ENCODE data around the gene TEX55.
"Not testable (repeated sequence)": the region's sequence is repeated elsewhere in the genome, so short reads cannot be mapped to it uniquely, and the experiment has no call there.

Gene TEX55

DNA sequence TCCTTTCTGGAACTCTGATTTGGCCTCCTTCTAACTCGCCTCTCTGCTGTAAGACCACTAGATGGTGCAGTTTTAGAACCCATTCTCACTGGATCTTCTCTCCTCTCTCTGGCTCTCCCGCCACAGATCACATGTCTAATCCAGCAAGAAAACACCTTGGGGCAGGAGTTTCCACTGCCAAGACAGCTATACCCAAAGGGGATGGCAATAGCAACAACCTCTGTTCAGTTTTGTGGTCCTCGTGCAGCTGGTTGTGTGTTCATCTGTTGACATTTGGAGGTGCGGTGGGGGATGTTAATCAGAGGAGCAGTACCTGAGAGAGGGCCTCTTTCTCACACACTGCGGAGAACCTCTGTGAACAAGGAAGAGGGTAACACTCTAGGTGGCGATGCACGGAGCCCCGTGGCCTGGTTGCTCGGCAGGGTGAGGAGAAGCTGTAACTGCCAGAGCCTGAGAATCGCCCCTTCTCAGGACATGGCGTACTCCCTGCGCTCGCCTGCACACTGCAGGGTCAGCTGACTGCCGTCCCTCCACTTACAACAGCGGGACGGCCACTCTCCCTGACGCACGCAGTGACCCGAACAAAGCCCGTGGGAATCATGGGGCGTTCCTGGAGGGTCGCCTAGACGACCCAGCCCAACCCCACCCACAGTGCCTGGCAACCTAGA is at the start of gene TEX55:
Gene TEX55, plus strand, starts transcription at position 666 of the 668 bp plus-strand sequence. CDS start 25 bp downstream, outside the sequence.
- Histone ChIP-seq H3K9me3 (no peaks in the 10 kb centered on the region), H3K4me1 (no peaks in the 10 kb centered on the region), H3K27ac (no peak within 1 kb of the TSS), H3K4me3 (no peak within 1 kb of the TSS), H3K27me3 (no peaks in the 10 kb centered on the region), H3K36me3 (no peaks in the 10 kb centered on the region)
- TF ChIP-seq, protein P1, sequence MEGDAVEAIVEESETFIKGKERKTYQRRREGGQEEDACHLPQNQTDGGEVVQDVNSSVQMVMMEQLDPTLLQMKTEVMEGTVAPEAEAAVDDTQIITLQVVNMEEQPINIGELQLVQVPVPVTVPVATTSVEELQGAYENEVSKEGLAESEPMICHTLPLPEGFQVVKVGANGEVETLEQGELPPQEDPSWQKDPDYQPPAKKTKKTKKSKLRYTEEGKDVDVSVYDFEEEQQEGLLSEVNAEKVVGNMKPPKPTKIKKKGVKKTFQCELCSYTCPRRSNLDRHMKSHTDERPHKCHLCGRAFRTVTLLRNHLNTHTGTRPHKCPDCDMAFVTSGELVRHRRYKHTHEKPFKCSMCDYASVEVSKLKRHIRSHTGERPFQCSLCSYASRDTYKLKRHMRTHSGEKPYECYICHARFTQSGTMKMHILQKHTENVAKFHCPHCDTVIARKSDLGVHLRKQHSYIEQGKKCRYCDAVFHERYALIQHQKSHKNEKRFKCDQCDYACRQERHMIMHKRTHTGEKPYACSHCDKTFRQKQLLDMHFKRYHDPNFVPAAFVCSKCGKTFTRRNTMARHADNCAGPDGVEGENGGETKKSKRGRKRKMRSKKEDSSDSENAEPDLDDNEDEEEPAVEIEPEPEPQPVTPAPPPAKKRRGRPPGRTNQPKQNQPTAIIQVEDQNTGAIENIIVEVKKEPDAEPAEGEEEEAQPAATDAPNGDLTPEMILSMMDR (IDR thresholded peaks at IDR 0.05), result no peak
- intact Hi-C loops (cut with DNase I; ENCODE audit: low total_unique reads), result no loop called here
- no peak for DNase-seq

DNA sequence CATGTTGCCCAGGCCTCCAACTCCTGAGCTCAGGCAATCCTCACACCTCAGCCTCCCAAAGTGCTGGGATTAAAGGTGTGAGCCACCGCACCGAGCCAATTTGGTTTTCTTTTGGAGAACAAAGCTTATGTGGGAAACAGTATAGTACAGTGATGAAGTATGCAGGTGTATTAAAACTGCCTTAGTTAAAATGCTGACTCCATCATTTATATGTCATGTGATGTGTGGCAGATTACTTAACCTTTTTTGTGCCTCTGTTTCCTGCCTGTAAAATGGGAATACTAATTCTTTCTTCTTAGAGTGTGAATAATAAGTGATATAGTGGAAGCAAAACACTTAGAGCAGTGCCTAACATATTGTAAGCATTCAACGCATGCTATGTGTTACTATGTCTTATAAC is 48.0 kb upstream of the TEX55 start:
- no peaks in the 10 kb centered on the region for H3K4me1 ChIP-seq
- no peaks in the 10 kb centered on the region for H3K9me3 ChIP-seq
- DNase-seq, result no peak
- no peak overlapping the region for H3K27ac ChIP-seq
- H3K4me3 ChIP-seq, result no peak overlapping the region
- H3K36me3 ChIP-seq, result no peaks in the 10 kb centered on the region
- intact Hi-C loops (cut with DNase I; ENCODE audit: low total_unique reads), result loop anchor here (10.0 kb wide), 1 partner anchor 213 kb away; no protein-coding TSS in a partner anchor
- TF ChIP-seq, protein P1 (IDR thresholded peaks at IDR 0.05), result no peak
- H3K27me3 ChIP-seq, result no peaks in the 10 kb centered on the region

DNA sequence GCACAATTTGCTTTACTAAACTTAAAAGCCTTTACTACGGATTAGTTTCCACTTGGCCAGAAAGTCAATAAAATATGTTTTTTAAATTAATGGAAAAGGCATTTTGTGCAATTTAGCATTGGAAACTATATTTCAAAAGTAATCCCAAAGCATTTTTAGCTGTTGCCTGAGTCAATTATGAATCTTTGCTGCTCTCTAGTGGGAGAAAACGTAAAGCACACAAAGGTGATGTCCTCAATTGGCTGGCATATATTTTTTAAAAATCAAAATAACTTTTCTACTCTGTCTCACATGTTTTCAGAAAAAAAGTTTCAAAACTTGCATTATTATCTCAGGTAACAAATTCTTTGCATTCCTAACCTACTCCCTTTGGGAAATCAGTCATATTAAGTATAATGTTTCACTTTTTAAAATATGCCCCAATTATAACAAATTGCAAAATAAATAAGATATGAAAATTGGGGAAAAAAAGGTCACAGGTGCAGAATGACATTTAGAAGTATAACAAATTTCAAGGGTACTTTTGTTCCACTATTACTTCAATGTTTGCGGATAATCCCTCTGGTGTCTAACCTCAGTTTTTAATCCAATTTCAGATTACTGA is 47.2 kb upstream of the TEX55 start:
- H3K4me3 ChIP-seq, result no peak overlapping the region
- no peaks in the 10 kb centered on the region for H3K9me3 ChIP-seq
- DNase-seq, result no peak
- no peaks in the 10 kb centered on the region for H3K36me3 ChIP-seq
- intact Hi-C loops (cut with DNase I; ENCODE audit: low total_unique reads), result loop anchor here (10.0 kb wide), 1 partner anchor 214 kb away; no protein-coding TSS in a partner anchor
- TF ChIP-seq, protein P1 (IDR thresholded peaks at IDR 0.05), result peak; percentile 48 to 54
- H3K4me1 ChIP-seq, result no peaks in the 10 kb centered on the region
- H3K27ac ChIP-seq, result no peak overlapping the region
- no peaks in the 10 kb centered on the region for H3K27me3 ChIP-seq

DNA sequence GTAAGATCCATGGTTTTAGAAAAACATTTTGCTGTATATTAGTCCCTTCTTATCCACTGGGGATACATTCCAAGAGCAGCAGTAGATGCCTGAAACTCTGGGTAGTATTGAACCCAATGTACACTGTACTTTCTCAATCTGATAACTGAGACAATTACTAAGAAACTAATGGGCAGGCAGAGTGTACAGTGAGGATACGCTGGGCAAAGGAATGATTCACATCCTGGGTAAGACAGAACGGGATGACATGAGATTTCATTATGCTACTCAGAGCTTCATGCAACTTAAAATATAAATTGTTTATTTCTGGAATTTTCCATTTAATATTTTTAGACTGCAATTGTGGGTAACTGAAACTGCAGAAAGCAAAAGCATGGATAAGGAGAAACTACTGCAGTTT is 46.2 kb upstream of the TEX55 start:
- Histone ChIP-seq H3K4me1 (no peaks in the 10 kb centered on the region), H3K4me3 (no peak overlapping the region), H3K27me3 (no peaks in the 10 kb centered on the region), H3K9me3 (no peaks in the 10 kb centered on the region), H3K27ac (no peak overlapping the region), H3K36me3 (no peaks in the 10 kb centered on the region)
- TF ChIP-seq, protein P1 (IDR thresholded peaks at IDR 0.05), result no peak
- no peak for DNase-seq
- intact Hi-C loops (cut with DNase I; ENCODE audit: low total_unique reads), result loop anchor here (10.0 kb wide), 1 partner anchor 215 kb away; no protein-coding TSS in a partner anchor

DNA sequence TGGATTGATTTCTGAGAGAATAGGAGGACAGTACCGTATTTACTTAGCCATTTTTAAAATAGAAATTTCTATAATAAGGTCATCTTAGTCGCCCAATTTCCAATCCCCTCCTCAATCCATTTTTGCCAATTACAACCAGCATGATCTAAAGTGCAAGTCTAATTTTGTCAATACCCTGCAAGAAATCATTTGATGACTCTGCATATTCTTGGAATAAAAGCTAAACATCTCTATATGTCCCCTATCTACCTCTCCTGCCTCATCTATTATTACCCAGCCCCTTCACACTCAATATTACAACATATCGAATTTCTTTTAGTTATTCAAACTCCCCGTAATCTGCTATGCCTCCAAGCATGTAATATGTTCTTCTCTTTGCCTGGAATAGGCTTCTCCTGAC is 41.9 kb upstream of the TEX55 start:
- no peaks in the 10 kb centered on the region for H3K4me1 ChIP-seq
- no peak overlapping the region for H3K4me3 ChIP-seq
- H3K27me3 ChIP-seq, result no peaks in the 10 kb centered on the region
- no peak overlapping the region for H3K27ac ChIP-seq
- no peak for DNase-seq
- TF ChIP-seq, protein P1 (IDR thresholded peaks at IDR 0.05), result no peak
- no peaks in the 10 kb centered on the region for H3K36me3 ChIP-seq
- intact Hi-C loops (cut with DNase I; ENCODE audit: low total_unique reads), result no loop called here
- H3K9me3 ChIP-seq, result no peaks in the 10 kb centered on the region

DNA sequence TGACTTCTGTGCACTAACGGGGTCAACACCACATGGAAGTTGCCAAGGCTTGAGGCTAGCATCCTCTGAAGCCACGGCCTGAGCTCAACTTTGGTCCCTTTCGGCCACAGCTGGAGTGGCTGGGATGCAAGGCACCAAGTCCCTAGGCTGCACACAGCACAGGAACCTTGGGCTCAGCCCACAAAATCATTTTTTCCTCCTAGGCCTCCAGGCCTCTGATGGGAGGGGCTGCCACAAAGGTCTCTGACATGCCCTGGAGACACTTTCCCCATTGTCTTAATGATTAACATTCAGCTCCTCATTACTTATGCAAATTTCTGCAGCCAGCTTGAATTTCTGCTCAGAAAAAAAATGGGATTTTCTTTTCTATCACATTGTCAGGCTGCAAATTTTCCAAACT is 27.6 kb upstream of the TEX55 start:
- H3K36me3 ChIP-seq; intact Hi-C loops (cut with DNase I; ENCODE audit: low total_unique reads); H3K27ac ChIP-seq; DNase-seq; H3K4me3 ChIP-seq; H3K27me3 ChIP-seq; H3K4me1 ChIP-seq: not testable (repeated sequence)
- H3K9me3 ChIP-seq, result peaks cover 0 to 13% (median 0%) of the 10 kb centered on the region in 3 donors
